Natural killer cell (primary cell): Measurements from ENCODE around the gene ANKRD30BL. TPM values are rescaled to one million over a fixed set of nuclear protein-coding genes. Genes with fewer than 3 reads are reported as not detected.
A peak's percentile ranks its signal among the peaks of the same experiment; 100 is the strongest.
"Not testable (repeated sequence)": the region's sequence is repeated elsewhere in the genome, so short reads cannot be mapped to it uniquely, and the experiment has no call there.

Experiments used
- ATAC-seq, 3 donors: fragments of 150-1000 bp in 2 of 3; fragments of 200-7000 bp in 1 of 3; cut with Tn5 transposase; 1 replicate in 1 of 3; 2 replicates in 2 of 3; pipeline ENCODE4 v1.10.0; 2021; ENCODE audit warnings: mild to moderate bottlenecking in 2 of 3, moderate library complexity in 2 of 3
- DNase-seq, 2 donors: peaks; one replicate each; pipeline versions ENCODE4 v3.0.0 to v3.0.0-alpha.2; 2013 to 2021; ENCODE audit warnings: mixed read lengths in 1 of 2
- H3K27ac ChIP-seq: one replicate; pipeline ENCODE4 v1.5.1; 2013; ENCODE audit warnings: mild to moderate bottlenecking, low read length
- H3K27me3 ChIP-seq: one replicate; pipeline ENCODE4 v1.6.1; 2013; ENCODE audit warnings: low read length; ENCODE audit not compliant: control insufficient read depth, insufficient read depth
- H3K36me3 ChIP-seq: one replicate; pipeline ENCODE4 v1.6.1; 2013; ENCODE audit warnings: low read length; ENCODE audit not compliant: control insufficient read depth, insufficient read depth
- H3K4me1 ChIP-seq: one replicate; pipeline ENCODE4 v1.6.1; 2013; ENCODE audit warnings: low read length; ENCODE audit not compliant: control insufficient read depth, insufficient read depth
- H3K4me3 ChIP-seq: one replicate; pipeline ENCODE4 v1.5.1; 2013; ENCODE audit warnings: low read length
- H3K9me3 ChIP-seq: one replicate; pipeline ENCODE4 v1.6.1; 2013; ENCODE audit warnings: low read length; ENCODE audit not compliant: control insufficient read depth, insufficient read depth
- H3K27ac Mint-ChIP-seq, 2 donors: one replicate each; pipeline ENCODE4 v1.8.0; 2022; ENCODE audit warnings: mild to moderate bottlenecking in 2 of 2, mixed read lengths in 2 of 2, moderate library complexity in 1 of 2
- H3K27me3 Mint-ChIP-seq, 2 donors: one replicate each; pipeline ENCODE4 v1.8.0; 2022; ENCODE audit warnings: low read depth in 2 of 2, mixed read lengths in 2 of 2
- H3K36me3 Mint-ChIP-seq: one replicate; pipeline ENCODE4 v1.8.0; 2022; ENCODE audit warnings: mixed read lengths
- H3K4me1 Mint-ChIP-seq, 2 donors: one replicate each; pipeline ENCODE4 v1.8.0; 2022; ENCODE audit warnings: mixed read lengths in 2 of 2
- H3K4me3 Mint-ChIP-seq: one replicate; pipeline ENCODE4 v1.8.0; 2022; ENCODE audit warnings: mild to moderate bottlenecking, moderate library complexity, mixed read lengths
- H3K9me3 Mint-ChIP-seq, 2 donors: one replicate each; pipeline ENCODE4 v1.8.0; 2022; ENCODE audit warnings: mixed read lengths in 2 of 2
- WGBS: methylation state at CpG from one replicate; pipeline ENCODE4 v1.1.7; 2013; ENCODE audit warnings: missing lambda C conversion rate; ENCODE audit not compliant: insufficient coverage; 5-methylcytosine and 5-hydroxymethylcytosine counted together
- intact Hi-C: fragments of 100-400 bp; cut with micrococcal nuclease; formaldehyde crosslinking; loops from one replicate; pipeline ENCODE4 v1.14.2; 2022
- total RNA-seq, 4 donors: library from RNA; stranded (reverse); fragments of 120-200 nt in 1 of 4; gene quantifications; one replicate each; pipeline versions ENCODE4 v1.2.3 to v1.2.4, GENCODE V29; 2013 to 2022

Gene ANKRD30BL, protein sequence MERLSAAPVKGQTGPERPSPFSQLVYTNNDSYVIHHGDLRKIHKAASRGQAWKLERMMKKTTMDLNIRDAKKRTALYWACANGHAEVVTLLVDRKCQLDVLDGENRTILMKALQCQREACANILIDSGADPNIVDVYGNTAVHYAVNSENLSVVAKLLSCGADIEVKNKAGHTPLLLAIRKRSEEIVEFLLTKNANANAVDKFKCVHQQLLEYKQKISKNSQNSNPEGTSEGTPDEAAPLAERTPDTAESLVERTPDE
- total RNA-seq, result not detected
- total RNA-seq (2013), result not detected

DNA sequence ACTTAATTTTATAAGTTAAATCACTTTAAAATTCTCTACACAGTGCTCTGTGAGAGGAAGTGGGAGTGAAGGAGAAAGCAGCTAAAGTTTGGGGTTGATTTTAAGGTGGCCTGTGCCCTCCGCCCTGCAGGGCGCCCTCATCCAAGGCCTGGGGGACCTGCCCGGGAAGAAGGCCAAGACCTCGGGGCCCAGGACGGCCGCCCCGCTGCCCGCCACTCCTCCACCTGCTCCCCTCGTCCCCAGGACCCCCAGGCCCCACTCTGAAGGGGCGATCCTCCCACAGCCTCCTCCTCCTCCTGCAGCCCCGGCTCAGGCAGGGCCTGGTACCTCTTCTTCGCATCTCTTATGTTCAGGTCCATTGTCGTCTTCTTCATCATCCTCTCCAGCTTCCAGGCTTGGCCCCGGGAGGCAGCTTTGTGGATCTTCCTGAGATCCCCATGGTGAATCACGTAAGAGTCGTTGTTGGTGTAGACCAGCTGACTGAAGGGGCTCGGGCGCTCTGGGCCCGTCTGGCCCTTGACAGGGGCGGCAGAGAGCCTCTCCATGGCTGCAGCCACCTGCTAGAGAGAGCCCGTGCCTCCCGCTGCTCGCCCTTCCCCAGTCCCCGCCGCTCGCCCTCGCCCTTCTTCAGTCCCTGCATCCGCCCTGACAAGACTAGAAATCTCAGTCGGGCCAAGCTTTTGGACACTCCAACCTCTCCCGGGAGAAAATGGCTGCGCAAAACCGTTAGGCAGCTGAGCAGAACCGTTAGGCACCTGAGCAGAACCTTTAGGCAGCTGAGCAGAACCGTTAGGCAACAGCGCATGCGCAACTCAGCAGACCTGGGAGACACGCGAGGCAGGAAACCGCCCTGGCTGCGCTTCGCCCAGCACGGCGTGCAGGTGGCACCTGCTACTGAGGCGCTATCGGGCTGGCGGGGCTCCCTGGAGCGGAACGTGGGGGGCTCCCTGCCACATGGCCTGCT is at the start of gene ANKRD30BL:
Gene ANKRD30BL (minus strand): TSS at position 792 of the 964 bp plus-strand sequence. CDS start 247 bp downstream, at position 545.
- H3K27me3 ChIP-seq, H3K9me3 ChIP-seq, intact Hi-C loops, H3K4me3 Mint-ChIP-seq, H3K27ac Mint-ChIP-seq, H3K4me1 ChIP-seq, H3K9me3 Mint-ChIP-seq, H3K4me3 ChIP-seq, H3K4me1 Mint-ChIP-seq, H3K36me3 Mint-ChIP-seq, H3K27me3 Mint-ChIP-seq, H3K27ac ChIP-seq, DNase-seq, ATAC-seq, H3K36me3 ChIP-seq: not testable (repeated sequence)
- WGBS, result 87% methylated on average over 48 of the region's 48 CpGs

GRCh38 chr2:132202866-132203265 is 41.1 kb upstream of the ANKRD30BL start:
- H3K36me3 ChIP-seq, H3K4me1 ChIP-seq, DNase-seq, H3K9me3 ChIP-seq, H3K4me3 ChIP-seq, H3K27me3 ChIP-seq, intact Hi-C loops, ATAC-seq, H3K4me3 Mint-ChIP-seq, H3K27ac Mint-ChIP-seq, H3K4me1 Mint-ChIP-seq, H3K27me3 Mint-ChIP-seq, H3K9me3 Mint-ChIP-seq, H3K36me3 Mint-ChIP-seq, H3K27ac ChIP-seq: not testable (repeated sequence)
- WGBS, result no CpG with 5 or more reads among the region's 2 CpGs

GRCh38 chr2:132192854-132193253 is 31.1 kb upstream of the ANKRD30BL start:
- H3K27ac ChIP-seq, H3K9me3 Mint-ChIP-seq, H3K4me1 Mint-ChIP-seq, DNase-seq, H3K4me3 Mint-ChIP-seq, H3K9me3 ChIP-seq, H3K4me3 ChIP-seq, ATAC-seq, H3K4me1 ChIP-seq, H3K36me3 ChIP-seq, H3K36me3 Mint-ChIP-seq, H3K27ac Mint-ChIP-seq, intact Hi-C loops, H3K27me3 Mint-ChIP-seq, H3K27me3 ChIP-seq: not testable (repeated sequence)
- WGBS, result 91% methylated on average over 3 of the region's 5 CpGs

GRCh38 chr2:132167100-132167499 is 5.3 kb upstream of the ANKRD30BL start:
- H3K4me1 Mint-ChIP-seq, intact Hi-C loops, H3K4me3 ChIP-seq, H3K27ac Mint-ChIP-seq, H3K27me3 Mint-ChIP-seq, H3K36me3 ChIP-seq, H3K27me3 ChIP-seq, H3K27ac ChIP-seq, H3K9me3 ChIP-seq, H3K36me3 Mint-ChIP-seq, ATAC-seq, H3K4me3 Mint-ChIP-seq, H3K9me3 Mint-ChIP-seq, H3K4me1 ChIP-seq, DNase-seq: not testable (repeated sequence)
- no CpG with 5 or more reads among the region's 1 CpG for WGBS

- H3K36me3 ChIP-seq, H3K27ac Mint-ChIP-seq, H3K4me1 ChIP-seq, H3K4me3 Mint-ChIP-seq, H3K9me3 ChIP-seq, H3K4me3 ChIP-seq, H3K27ac ChIP-seq, H3K27me3 Mint-ChIP-seq, ATAC-seq, H3K4me1 Mint-ChIP-seq, DNase-seq, intact Hi-C loops, H3K9me3 Mint-ChIP-seq, H3K36me3 Mint-ChIP-seq, H3K27me3 ChIP-seq: not testable (repeated sequence)
- WGBS, result 91% methylated on average over 33 of the region's 33 CpGs
Observed at GRCh38 chr2:132162125-132162660, 441 bp upstream of the ANKRD30BL start.

GRCh38 chr2:132146774-132147173 is 15.0 kb downstream of the ANKRD30BL start:
- H3K27me3 ChIP-seq, H3K4me3 Mint-ChIP-seq, H3K27me3 Mint-ChIP-seq, H3K4me1 ChIP-seq, H3K36me3 Mint-ChIP-seq, H3K4me3 ChIP-seq, intact Hi-C loops, H3K9me3 ChIP-seq, H3K4me1 Mint-ChIP-seq, H3K9me3 Mint-ChIP-seq, H3K27ac Mint-ChIP-seq, H3K27ac ChIP-seq, H3K36me3 ChIP-seq, ATAC-seq: not testable (repeated sequence)
- WGBS, result 6% methylated on average over 3 of the region's 4 CpGs
- peak in 1 of 2 donors; percentile 33 for DNase-seq
